Tibial nerve (tissue), 3 donors: ENCODE measurements around the gene FAR1.

Experiments used
- CTCF ChIP-seq, 5 experiments: fragments of 200-600 bp in 3 of 5; fragments of 450-650 bp in 2 of 5; sonication (generic) in 3 of 5; IDR thresholded peaks; one replicate each; pipeline ENCODE4 v1.5.1; 2016 to 2019; ENCODE audit warnings: antibody characterized with exemption in 5 of 5, mild to moderate bottlenecking in 3 of 5, moderate library complexity in 2 of 5
- POLR2A ChIP-seq, 2 donors: fragments of 450-650 bp; IDR thresholded peaks; one replicate each; pipeline ENCODE4 v1.6.1; 2017; ENCODE audit warnings: antibody characterized with exemption in 2 of 2, mild to moderate bottlenecking in 2 of 2, moderate library complexity in 2 of 2

- TF ChIP-seq CTCF (IDR thresholded peaks at IDR 0.05) (no peak), POLR2A (IDR thresholded peaks at IDR 0.05) (no peak)
These were observed 1.3 kb downstream of the FAR1 start for GRCh38 chr11:13669544-13670488.
